Chondrocyte (in vitro differentiated cells): Measurements from ENCODE around the gene CYP2A7. TPM values are rescaled to one million over a fixed set of nuclear protein-coding genes. Genes with fewer than 3 reads are reported as not detected.
"Not testable (repeated sequence)": the region's sequence is repeated elsewhere in the genome, so short reads cannot be mapped to it uniquely, and the experiment has no call there.

Experiments
- DNase-seq: peaks from one replicate; pipeline ENCODE4 v3.0.0; 2021; ENCODE audit warnings: mixed read lengths, low spot score
- H3K27ac Mint-ChIP-seq: one replicate; pipeline ENCODE4 v1.8.0; 2021; ENCODE audit warnings: mild to moderate bottlenecking, moderate library complexity, mixed read lengths; ENCODE audit not compliant: unreplicated experiment
- H3K27me3 Mint-ChIP-seq: 2 replicates; pipeline ENCODE4 v1.8.0; 2021; ENCODE audit warnings: low read depth, mixed read lengths
- H3K36me3 Mint-ChIP-seq: 2 replicates; pipeline ENCODE4 v1.8.0; 2021; ENCODE audit warnings: low read depth, mixed read lengths
- H3K4me1 Mint-ChIP-seq: 2 replicates; pipeline ENCODE4 v1.8.0; 2021; ENCODE audit warnings: low read depth, mild to moderate bottlenecking, mixed read lengths
- H3K4me3 Mint-ChIP-seq: one replicate; pipeline ENCODE4 v1.8.0; 2021; ENCODE audit warnings: mild to moderate bottlenecking, moderate library complexity, mixed read lengths; ENCODE audit not compliant: unreplicated experiment
- H3K9me3 Mint-ChIP-seq: 2 replicates; pipeline ENCODE4 v1.8.0; 2021; ENCODE audit warnings: low read depth, mixed read lengths
- CTCF ChIP-seq: fragments of 200-600 bp; sonication (generic); IDR thresholded peaks from 2 replicates; pipeline ENCODE4 v1.5.0; 2021; ENCODE audit warnings: antibody characterized with exemption, mild to moderate bottlenecking, moderate library complexity
- long read RNA-seq: library from polyadenylated mRNA; stranded (forward); transcript quantifications from one replicate; pipeline ENCODE4 v2.0.0, GENCODE V29; 2021
- total RNA-seq: library from RNA; stranded (reverse); gene quantifications from 3 replicates; pipeline ENCODE4 v1.2.1, GENCODE V29; 2021

CYP2A7 gene
- total RNA-seq: not detected in 3 replicates
- long read RNA-seq: 0 reads

- peaks cover 29% of the 10 kb centered on the region for H3K27me3 Mint-ChIP-seq
- H3K4me3 Mint-ChIP-seq, DNase-seq, H3K27ac Mint-ChIP-seq, H3K9me3 Mint-ChIP-seq, H3K36me3 Mint-ChIP-seq, H3K4me1 Mint-ChIP-seq: not testable (repeated sequence)
These were observed at the start of gene CYP2A7 for GRCh38 chr19:40882062-40882461. Gene CYP2A7 (minus strand): TSS chr19:40882231. CDS start chr19:40882210, 21 bp downstream.

- not testable (repeated sequence) for H3K4me1 Mint-ChIP-seq, H3K36me3 Mint-ChIP-seq, H3K4me3 Mint-ChIP-seq, H3K9me3 Mint-ChIP-seq, H3K27ac Mint-ChIP-seq, DNase-seq
- peaks cover 18% of the 10 kb centered on the region for H3K27me3 Mint-ChIP-seq
These were observed 48.8 kb upstream of the CYP2A7 start for GRCh38 chr19:40930799-40931198.

- H3K4me3 Mint-ChIP-seq: not testable (repeated sequence)
These were observed 47.9 kb upstream of the CYP2A7 start for GRCh38 chr19:40929942-40930341.

GRCh38 chr19:40928850-40929249 lies 46.8 kb upstream of the CYP2A7 start:
- Mint-ChIP-seq H3K27ac (no peak overlapping the region), H3K27me3 (peaks cover 18% of the 10 kb centered on the region), H3K36me3 (no peaks in the 10 kb centered on the region), H3K9me3 (no peaks in the 10 kb centered on the region), H3K4me1 (no peaks in the 10 kb centered on the region), H3K4me3 (no peak overlapping the region)
- DNase-seq: no peak
- no peak for TF ChIP-seq CTCF

More at GRCh38 chr19:40929942-40930341, 47.9 kb upstream of the CYP2A7 start:
- H3K27ac Mint-ChIP-seq, H3K9me3 Mint-ChIP-seq, H3K4me1 Mint-ChIP-seq, DNase-seq, H3K36me3 Mint-ChIP-seq: not testable (repeated sequence)
- H3K27me3 Mint-ChIP-seq: peaks cover 18% of the 10 kb centered on the region

GRCh38 chr19:40927567-40927966 lies 45.5 kb upstream of the CYP2A7 start:
- H3K27ac Mint-ChIP-seq: no peak overlapping the region
- H3K9me3 Mint-ChIP-seq: no peaks in the 10 kb centered on the region
- DNase-seq: no peak
- no peak overlapping the region for H3K4me3 Mint-ChIP-seq
- peaks cover 11% of the 10 kb centered on the region for H3K27me3 Mint-ChIP-seq
- H3K4me1 Mint-ChIP-seq: no peaks in the 10 kb centered on the region
- TF ChIP-seq CTCF: no peak
- no peaks in the 10 kb centered on the region for H3K36me3 Mint-ChIP-seq

GRCh38 chr19:40926276-40926675 lies 44.2 kb upstream of the CYP2A7 start:
- not testable (repeated sequence) for H3K27me3 Mint-ChIP-seq, DNase-seq, H3K27ac Mint-ChIP-seq, H3K36me3 Mint-ChIP-seq, H3K9me3 Mint-ChIP-seq, H3K4me3 Mint-ChIP-seq, H3K4me1 Mint-ChIP-seq

GRCh38 chr19:40923934-40924391 lies 41.9 kb upstream of the CYP2A7 start:
- H3K36me3 Mint-ChIP-seq: peaks cover 3% of the 10 kb centered on the region
- no peak for DNase-seq
- no peak overlapping the region for H3K4me3 Mint-ChIP-seq
- no peaks in the 10 kb centered on the region for H3K4me1 Mint-ChIP-seq
- no peak overlapping the region for H3K27ac Mint-ChIP-seq
- peaks cover 10% of the 10 kb centered on the region for H3K9me3 Mint-ChIP-seq
- H3K27me3 Mint-ChIP-seq: peaks cover 7% of the 10 kb centered on the region
- no peak for TF ChIP-seq CTCF

GRCh38 chr19:40922237-40923160 lies 40.5 kb upstream of the CYP2A7 start:
- H3K36me3 Mint-ChIP-seq, H3K27ac Mint-ChIP-seq, H3K27me3 Mint-ChIP-seq, H3K4me3 Mint-ChIP-seq, H3K4me1 Mint-ChIP-seq, DNase-seq: not testable (repeated sequence)
- H3K9me3 Mint-ChIP-seq: peaks cover 13% of the 10 kb centered on the region
